Keratinocyte (primary cell): ENCODE results near the gene ENGASE. TPM values are rescaled to one million over a fixed set of nuclear protein-coding genes. Genes with fewer than 3 reads are reported as not detected.

Source experiments
- DNase-seq: peaks from one replicate; pipeline ENCODE4 v3.0.0-alpha.2; 2011; ENCODE audit warnings: low read depth, missing footprints, low spot score
- FAIRE-seq: peaks from 2 replicates; lab custom pipeline; 2011; peaks lifted over from hg19 to GRCh38; lab: Jason Lieb, UNC
- H2AFZ ChIP-seq: 2 replicates; pipeline ENCODE4 v1.6.0; 2012; ENCODE audit warnings: low read length, control low read depth, inconsistent platforms; ENCODE audit not compliant: control insufficient read depth
- H3K27ac ChIP-seq: 2 replicates; pipeline ENCODE4 v1.5.1; 2011; ENCODE audit warnings: low read length; ENCODE audit not compliant: control insufficient read depth, insufficient read depth
- H3K27me3 ChIP-seq: 3 replicates; pipeline ENCODE4 v1.6.0; 2011; ENCODE audit warnings: low read length; ENCODE audit not compliant: control insufficient read depth, insufficient read depth; ENCODE audit errors: extremely low read depth
- H3K36me3 ChIP-seq, 2 experiments: 2 replicates in 1 of 2; 3 replicates in 1 of 2; pipeline ENCODE4 v1.5.1; 2011; ENCODE audit warnings: low read length in 2 of 2, mild to moderate bottlenecking in 1 of 2; ENCODE audit not compliant: control insufficient read depth in 2 of 2, insufficient read depth in 2 of 2; ENCODE audit errors: extremely low read depth in 1 of 2
- H3K4me1 ChIP-seq: 3 replicates; pipeline ENCODE4 v1.5.1; 2011; ENCODE audit warnings: low read length; ENCODE audit not compliant: control insufficient read depth, insufficient read depth; ENCODE audit errors: extremely low read depth
- H3K4me2 ChIP-seq: 3 replicates; pipeline ENCODE4 v1.6.0; 2011; ENCODE audit warnings: low read depth, low read length; ENCODE audit not compliant: control insufficient read depth, insufficient read depth; ENCODE audit errors: extremely low read depth
- H3K4me3 ChIP-seq, 3 experiments: fragments of 200-600 bp in 1 of 3; sonication (generic) in 1 of 3; 2 replicates in 2 of 3; 3 replicates in 1 of 3; pipeline ENCODE4 v1.5.1; 2011 to 2016; ENCODE audit warnings: low read length in 3 of 3, mild to moderate bottlenecking in 3 of 3, control low read depth in 2 of 3, inconsistent platforms in 1 of 3, low read depth in 1 of 3, mixed read lengths in 1 of 3, mixed run types in 1 of 3, moderate library complexity in 1 of 3; ENCODE audit not compliant: control insufficient read depth in 2 of 3, insufficient read depth in 2 of 3; ENCODE audit errors: extremely low read depth in 1 of 3
- H3K79me2 ChIP-seq: 2 replicates; pipeline ENCODE4 v1.6.0; 2012; ENCODE audit warnings: low read length; ENCODE audit not compliant: control insufficient read depth, insufficient read depth
- H3K9ac ChIP-seq: 3 replicates; pipeline ENCODE4 v1.6.0; 2011; ENCODE audit warnings: low read length; ENCODE audit not compliant: control insufficient read depth, insufficient read depth; ENCODE audit errors: extremely low read depth
- H3K9me1 ChIP-seq: 3 replicates; pipeline ENCODE4 v1.6.0; 2011; ENCODE audit warnings: low read length; ENCODE audit not compliant: control insufficient read depth, insufficient read depth; ENCODE audit errors: extremely low read depth
- H3K9me3 ChIP-seq: 2 replicates; pipeline ENCODE4 v1.5.1; 2012; ENCODE audit warnings: low read depth, low read length; ENCODE audit not compliant: control insufficient read depth
- H4K20me1 ChIP-seq: 3 replicates; pipeline ENCODE4 v1.6.0; 2011; ENCODE audit warnings: low read length; ENCODE audit not compliant: control insufficient read depth, insufficient read depth; ENCODE audit errors: extremely low read depth
- CTCF ChIP-seq, 3 experiments: IDR thresholded peaks in 1 of 3; conservative IDR thresholded peaks in 1 of 3; optimal IDR thresholded peaks in 1 of 3; 2 replicates in 2 of 3; 3 replicates in 1 of 3; pipeline versions ENCODE3 to v1.5.1; 2011; ENCODE audit warnings: low read length in 3 of 3, mild to moderate bottlenecking in 3 of 3, moderate library complexity in 2 of 3, control low read depth in 1 of 3, inconsistent platforms in 1 of 3; ENCODE audit not compliant: insufficient read depth in 2 of 3; ENCODE audit errors: extremely low read depth in 1 of 3
- EZH2 ChIP-seq: IDR thresholded peaks from one replicate; pipeline ENCODE4 v1.6.1; 2012; ENCODE audit warnings: inconsistent platforms, mild to moderate bottlenecking, low read length, moderate library complexity
- dilution Hi-C: fragments of 300-500 bp; cut with MboI; formaldehyde crosslinking; loops from one replicate; pipeline ENCODE4 v1.7.0; 2020; ENCODE audit warnings: low sequenced_read_pairs; ENCODE audit not compliant: extremely low pct_ligation_motif_present
- polyA plus RNA-seq, 5 experiments: library from polyadenylated mRNA; depleted of rRNA in 3 of 5; stranded (reverse) in 3 of 5; stranded (forward) in 1 of 5; unstranded in 1 of 5; fragments of >200 nt; gene quantifications; 1 replicate in 1 of 5; 2 replicates in 3 of 5; 3 replicates in 1 of 5; pipeline versions ENCODE4 v1.2.1 to v1.2.3, GENCODE V29; 2011 to 2012; ENCODE audit warnings: missing spikeins in 2 of 5, low read depth in 1 of 5, low replicate concordance in 1 of 5

ENGASE gene
- polyA plus RNA-seq, 1 donor (not counting 4 experiments of a cell fraction or from before 2014, with no cell fraction given), result 6.6 TPM

- no peak for FAIRE-seq
- H3K79me2 ChIP-seq, result no peaks in the 10 kb centered on the region
- no peak overlapping the region for H3K4me2 ChIP-seq
- H4K20me1 ChIP-seq, result no peaks in the 10 kb centered on the region
- no peak overlapping the region for H3K27ac ChIP-seq
- H3K36me3 ChIP-seq, result no peaks in the 10 kb centered on the region
- no peak overlapping the region for H3K4me3 ChIP-seq
- no peak for TF ChIP-seq CTCF (optimal IDR thresholded peaks at IDR 0.05 in 1 of 3, IDR thresholded peaks at IDR 0.05 in 1 of 3, conservative IDR thresholded peaks at IDR 0.05 in 1 of 3; ENCODE audit: extremely low read depth in 1 of 3, insufficient read depth in 2 of 3, low read length in 3 of 3)
- TF ChIP-seq EZH2, result no peak
- no peaks in the 10 kb centered on the region for H3K27me3 ChIP-seq
- peaks cover 2% of the 10 kb centered on the region for H3K9me1 ChIP-seq
- dilution Hi-C loops, result loop anchor here (25.0 kb wide), 1 partner anchor 352 kb away; no protein-coding TSS in a partner anchor
- no peak for DNase-seq
- no peak overlapping the region for H3K9ac ChIP-seq
- H2AFZ ChIP-seq, result no peak overlapping the region
- no peaks in the 10 kb centered on the region for H3K9me3 ChIP-seq
- peaks cover 55% of the 10 kb centered on the region for H3K4me1 ChIP-seq
Measured at GRCh38 chr17:79035686-79036085, 38.9 kb upstream of the ENGASE start.

- DNase-seq, result no peak
- H3K4me1 ChIP-seq, result peaks cover 55% of the 10 kb centered on the region
- H3K9me3 ChIP-seq, result no peaks in the 10 kb centered on the region
- H3K4me2 ChIP-seq, result peak overlapping the region; percentile 31
- no peaks in the 10 kb centered on the region for H3K79me2 ChIP-seq
- TF ChIP-seq CTCF (optimal IDR thresholded peaks at IDR 0.05 in 1 of 3, IDR thresholded peaks at IDR 0.05 in 1 of 3, conservative IDR thresholded peaks at IDR 0.05 in 1 of 3; ENCODE audit: extremely low read depth in 1 of 3, insufficient read depth in 2 of 3, low read length in 3 of 3), result no peak
- no peak for TF ChIP-seq EZH2
- no peaks in the 10 kb centered on the region for H3K36me3 ChIP-seq
- no peak overlapping the region for H3K4me3 ChIP-seq
- no peaks in the 10 kb centered on the region for H4K20me1 ChIP-seq
- peaks cover 2% of the 10 kb centered on the region for H3K9me1 ChIP-seq
- FAIRE-seq, result no peak
- no peak overlapping the region for H3K9ac ChIP-seq
- H3K27me3 ChIP-seq, result no peaks in the 10 kb centered on the region
- peak overlapping the region; percentile 50 for H3K27ac ChIP-seq
- no peak overlapping the region for H2AFZ ChIP-seq
- dilution Hi-C loops, result loop anchor here (25.0 kb wide), 1 partner anchor 351 kb away; no protein-coding TSS in a partner anchor
Measured at GRCh38 chr17:79036181-79036580, 38.4 kb upstream of the ENGASE start.
